OCI-LY1 (cell line): ENCODE results near the gene STEAP1B.

Experiments
- H2AFZ ChIP-seq: fragments of 200-600 bp; sonication (generic), shearing (Covaris generic); 2 replicates; pipeline ENCODE4 v1.6.0; 2014; ENCODE audit warnings: antibody characterized with exemption, mild to moderate bottlenecking, low read length
- H3F3A ChIP-seq: fragments of 200-600 bp; sonication (generic), shearing (Covaris generic); 2 replicates; pipeline ENCODE4 v1.6.0; 2014; ENCODE audit warnings: mild to moderate bottlenecking, antibody characterized with exemption, low read length, moderate library complexity; ENCODE audit not compliant: insufficient read depth
- H3K27ac ChIP-seq: fragments of 200-600 bp; sonication (generic); 2 replicates; pipeline ENCODE4 v1.5.1; 2014; ENCODE audit warnings: low read length, mixed run types, mild to moderate bottlenecking, low read depth; ENCODE audit not compliant: poor library complexity, severe bottlenecking
- H3K27me3 ChIP-seq: fragments of 200-600 bp; sonication (generic); 2 replicates; pipeline ENCODE4 v1.6.0; 2014; ENCODE audit warnings: antibody characterized with exemption, mild to moderate bottlenecking, low read length, moderate library complexity; ENCODE audit not compliant: insufficient read depth
- H3K36me3 ChIP-seq: fragments of 200-600 bp; sonication (generic); 2 replicates; pipeline ENCODE4 v1.6.1; 2014; ENCODE audit warnings: mild to moderate bottlenecking, antibody characterized with exemption, low read length, moderate library complexity, mixed read lengths; ENCODE audit not compliant: insufficient read depth
- H3K4me1 ChIP-seq: fragments of 200-600 bp; sonication (generic); 2 replicates; pipeline ENCODE4 v1.5.1; 2014; ENCODE audit warnings: mild to moderate bottlenecking, low read length, moderate library complexity; ENCODE audit not compliant: insufficient read depth, severe bottlenecking
- H3K4me2 ChIP-seq: fragments of 200-600 bp; sonication (generic), shearing (Covaris generic); 2 replicates; pipeline ENCODE4 v1.6.1; 2014; ENCODE audit warnings: low read length
- H3K4me3 ChIP-seq: fragments of 200-600 bp; sonication (generic); 2 replicates; pipeline ENCODE4 v1.5.1; 2014; ENCODE audit warnings: low read length, low read depth, mild to moderate bottlenecking, mixed read lengths; ENCODE audit not compliant: poor library complexity, severe bottlenecking
- H3K79me2 ChIP-seq: fragments of 200-600 bp; shearing (Covaris generic); 2 replicates; pipeline ENCODE4 v1.6.1; 2016; ENCODE audit warnings: mixed run types, low read length, mixed read lengths; ENCODE audit not compliant: insufficient read depth
- H3K9ac ChIP-seq: fragments of 200-600 bp; sonication (generic), shearing (Covaris generic); 2 replicates; pipeline ENCODE4 v1.6.1; 2014; ENCODE audit warnings: mild to moderate bottlenecking, low read length, mixed read lengths
- H3K9me2 ChIP-seq: fragments of 200-600 bp; sonication (generic), shearing (Covaris generic); 2 replicates; pipeline ENCODE4 v1.6.1; 2014; ENCODE audit warnings: low read depth, mild to moderate bottlenecking, low read length, mixed read lengths
- H3K9me3 ChIP-seq: fragments of 200-600 bp; shearing (Covaris generic); 2 replicates; pipeline ENCODE4 v1.6.1; 2014; ENCODE audit warnings: low read length, mixed read lengths
- H4K20me1 ChIP-seq: fragments of 200-600 bp; sonication (generic), shearing (Covaris generic); 2 replicates; pipeline ENCODE4 v1.6.0; 2016; ENCODE audit warnings: mild to moderate bottlenecking, low read length; ENCODE audit not compliant: insufficient read depth
- EZH2 ChIP-seq: fragments of 200-600 bp; sonication (generic), shearing (Covaris generic); IDR thresholded peaks from 2 replicates; pipeline ENCODE4 v1.8.0; 2017; ENCODE audit warnings: borderline replicate concordance, mixed run types, mild to moderate bottlenecking, antibody characterized with exemption, low read length, moderate library complexity, mixed read lengths
- TF ChIP-seq, protein P1 (sequence below): fragments of 200-600 bp; sonication (generic), shearing (Covaris generic); IDR thresholded peaks from 2 replicates; pipeline ENCODE4 v1.5.1; 2017; ENCODE audit warnings: mild to moderate bottlenecking, antibody characterized with exemption, low read length, moderate library complexity, mixed read lengths

STEAP1B gene

DNA sequence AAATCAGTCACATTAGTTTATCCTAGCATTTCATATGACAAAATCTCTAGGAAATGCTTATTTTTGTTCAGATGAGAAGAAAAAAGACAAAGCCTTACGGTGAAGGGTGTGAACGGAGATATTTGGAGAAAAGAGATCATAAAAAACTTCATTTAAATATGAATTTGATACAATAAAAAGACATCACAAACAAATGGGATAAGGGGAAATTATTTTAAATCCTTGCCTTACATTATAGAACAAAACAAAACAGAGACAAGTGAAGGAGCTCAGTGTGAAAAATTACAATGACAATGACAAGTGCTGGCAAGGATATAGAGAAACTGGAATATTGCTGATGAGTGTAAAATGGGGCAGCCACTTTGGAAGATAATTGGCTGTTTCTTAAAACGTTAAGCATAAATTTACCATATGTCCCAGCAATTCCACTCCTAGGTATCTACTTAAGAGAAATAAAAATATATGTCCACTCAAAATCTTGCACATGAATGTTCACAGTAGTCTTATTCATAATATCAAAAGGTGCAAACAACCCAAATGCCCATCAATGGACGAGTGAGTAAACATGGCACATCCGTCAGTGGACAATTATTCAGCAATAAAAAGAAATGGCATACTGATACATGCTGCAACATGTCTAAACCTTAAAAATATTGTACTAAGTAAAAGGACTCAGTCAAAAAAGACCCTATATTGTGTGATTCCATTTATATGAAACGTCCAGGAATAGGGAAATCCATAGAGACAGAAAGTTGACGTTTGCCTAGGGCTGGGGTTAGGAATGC, 77.0 kb downstream of the STEAP1B start:
- no peaks in the 10 kb centered on the region for H3K79me2 ChIP-seq
- peaks cover 60% of the 10 kb centered on the region for H3K4me1 ChIP-seq
- no peaks in the 10 kb centered on the region for H3K9me3 ChIP-seq
- no peak overlapping the region for H3K9ac ChIP-seq
- H3F3A ChIP-seq, result no peaks in the 10 kb centered on the region
- H3K27ac ChIP-seq, result peak overlapping the region; percentile 72
- H4K20me1 ChIP-seq, result no peaks in the 10 kb centered on the region
- H3K9me2 ChIP-seq, result no peaks in the 10 kb centered on the region
- no peaks in the 10 kb centered on the region for H3K36me3 ChIP-seq
- H3K27me3 ChIP-seq, result no peaks in the 10 kb centered on the region
- H3K4me2 ChIP-seq, result no peak overlapping the region
- no peak overlapping the region for H2AFZ ChIP-seq
- no peak overlapping the region for H3K4me3 ChIP-seq
- TF ChIP-seq, protein P1, sequence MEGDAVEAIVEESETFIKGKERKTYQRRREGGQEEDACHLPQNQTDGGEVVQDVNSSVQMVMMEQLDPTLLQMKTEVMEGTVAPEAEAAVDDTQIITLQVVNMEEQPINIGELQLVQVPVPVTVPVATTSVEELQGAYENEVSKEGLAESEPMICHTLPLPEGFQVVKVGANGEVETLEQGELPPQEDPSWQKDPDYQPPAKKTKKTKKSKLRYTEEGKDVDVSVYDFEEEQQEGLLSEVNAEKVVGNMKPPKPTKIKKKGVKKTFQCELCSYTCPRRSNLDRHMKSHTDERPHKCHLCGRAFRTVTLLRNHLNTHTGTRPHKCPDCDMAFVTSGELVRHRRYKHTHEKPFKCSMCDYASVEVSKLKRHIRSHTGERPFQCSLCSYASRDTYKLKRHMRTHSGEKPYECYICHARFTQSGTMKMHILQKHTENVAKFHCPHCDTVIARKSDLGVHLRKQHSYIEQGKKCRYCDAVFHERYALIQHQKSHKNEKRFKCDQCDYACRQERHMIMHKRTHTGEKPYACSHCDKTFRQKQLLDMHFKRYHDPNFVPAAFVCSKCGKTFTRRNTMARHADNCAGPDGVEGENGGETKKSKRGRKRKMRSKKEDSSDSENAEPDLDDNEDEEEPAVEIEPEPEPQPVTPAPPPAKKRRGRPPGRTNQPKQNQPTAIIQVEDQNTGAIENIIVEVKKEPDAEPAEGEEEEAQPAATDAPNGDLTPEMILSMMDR, result no peak

DNA sequence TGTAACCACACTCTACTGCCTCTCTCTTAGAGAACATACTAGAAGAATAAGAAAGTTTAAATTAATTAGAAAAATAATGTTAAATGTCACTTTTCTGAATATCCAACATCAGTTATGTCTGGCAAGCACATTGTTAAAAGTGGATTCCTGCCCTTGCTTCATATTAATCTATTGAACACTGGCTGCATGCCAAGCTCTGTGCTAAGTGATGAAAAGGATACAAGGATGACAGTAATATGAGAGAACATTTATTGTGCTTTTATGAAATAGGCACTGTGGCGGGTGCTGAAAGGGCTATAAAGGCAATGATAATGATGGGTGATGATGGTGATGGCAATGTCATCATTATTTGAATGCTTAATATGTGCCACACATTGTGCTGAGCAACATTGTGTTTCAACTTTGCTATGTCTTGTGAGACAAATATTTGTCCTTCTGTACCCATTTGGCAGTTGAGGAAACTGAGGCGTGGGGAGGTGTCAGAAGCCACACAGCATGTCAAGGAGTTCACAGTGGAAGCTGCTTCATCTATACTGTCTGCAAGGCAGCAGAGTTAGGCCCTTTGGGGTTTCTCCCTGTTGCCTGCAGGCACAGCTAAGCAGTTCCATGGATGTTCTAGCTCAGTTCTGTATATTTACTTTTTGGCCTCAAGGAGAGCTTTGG, 78.9 kb downstream of the STEAP1B start:
- Histone ChIP-seq H3K27ac (peak overlapping the region; percentile 72), H3K4me1 (peaks cover 41% of the 10 kb centered on the region), H3K9me2 (no peaks in the 10 kb centered on the region), H3K27me3 (no peaks in the 10 kb centered on the region), H3K9ac (no peak overlapping the region), H3F3A (no peaks in the 10 kb centered on the region), H3K9me3 (no peaks in the 10 kb centered on the region), H2AFZ (no peak overlapping the region), H4K20me1 (no peaks in the 10 kb centered on the region), H3K79me2 (no peaks in the 10 kb centered on the region), H3K4me3 (no peak overlapping the region), H3K4me2 (no peak overlapping the region), H3K36me3 (no peaks in the 10 kb centered on the region)
- TF ChIP-seq EZH2, result no peak
- TF ChIP-seq, protein P1, result no peak

DNA sequence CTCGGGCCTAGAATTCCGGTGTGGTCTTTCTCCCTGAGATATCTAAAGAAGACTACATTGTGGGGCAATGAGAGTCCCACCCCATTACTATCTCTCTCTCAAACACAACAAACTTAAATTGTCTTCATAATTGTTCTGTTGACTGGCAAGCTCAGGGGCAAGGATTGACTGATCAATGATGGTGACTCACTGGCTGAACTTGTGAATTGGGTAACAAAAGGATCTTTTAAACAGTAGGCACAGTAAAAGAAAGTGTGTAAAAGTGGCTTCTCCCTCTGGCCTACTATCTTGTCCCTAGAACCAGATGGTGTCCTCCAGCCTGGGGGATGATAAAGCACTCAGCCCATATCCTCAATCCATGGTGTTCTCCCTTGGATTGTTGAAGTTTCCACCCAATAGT, 80.0 kb downstream of the STEAP1B start:
- Histone ChIP-seq H3K79me2 (no peaks in the 10 kb centered on the region), H3K27ac (no peak overlapping the region), H3K9ac (no peak overlapping the region), H4K20me1 (no peaks in the 10 kb centered on the region), H3K27me3 (no peaks in the 10 kb centered on the region), H3K9me3 (no peaks in the 10 kb centered on the region), H3K4me3 (no peak overlapping the region), H3K9me2 (no peaks in the 10 kb centered on the region), H3K4me2 (no peak overlapping the region), H2AFZ (no peak overlapping the region), H3F3A (no peaks in the 10 kb centered on the region), H3K36me3 (no peaks in the 10 kb centered on the region), H3K4me1 (peaks cover 30% of the 10 kb centered on the region)
- TF ChIP-seq EZH2, result no peak
- TF ChIP-seq, protein P1, result no peak
